ENCODE results near the gene NATD1. TPM values are rescaled to one million over a fixed set of nuclear protein-coding genes. Genes with fewer than 3 reads are reported as not detected.
"Not testable (repeated sequence)": the region's sequence is repeated elsewhere in the genome, so short reads cannot be mapped to it uniquely, and the experiment has no call there.

NATD1 gene
- total and polyA plus RNA-seq, 2 experiments from 2014 or later: 2.1 to 8.1 TPM

GRCh38 chr17:21228111-21228510 lies 25.1 kb downstream of the NATD1 start (continued):
- TF ChIP-seq ZNF462 (CRISPR knock-in tag; IDR thresholded peaks at IDR 0.05) (no peak), EZH2 (IDR thresholded peaks at IDR 0.05; ENCODE audit: low read depth, unreplicated experiment) (no peak), POLR2AphosphoS5 (IDR thresholded peaks at IDR 0.05; ENCODE audit: low read depth) (no peak), CTCF (conservative IDR thresholded peaks at IDR 0.05; ENCODE audit: low read depth in 2 of 2) (no peak), REST (IDR thresholded peaks at IDR 0.05; ENCODE audit: unreplicated experiment) (no peak)

GRCh38 chr17:21227277-21227676 lies 25.9 kb downstream of the NATD1 start:
- H2AFZ ChIP-seq; H3K27me3 ChIP-seq (ENCODE audit: insufficient read depth); ATAC-seq; H3K27ac ChIP-seq (ENCODE audit: low read depth); H3K4me3 ChIP-seq; H3K9me2 ChIP-seq (ENCODE audit: insufficient read depth); H3K79me2 ChIP-seq (replicated peaks; ENCODE audit: insufficient read depth); H3K4me2 ChIP-seq; H3K27ac Mint-ChIP-seq; DNase-seq (ENCODE audit: low spot score); H3K36me3 Mint-ChIP-seq (ENCODE audit: low read depth); H3K36me3 ChIP-seq (ENCODE audit: insufficient read depth); H3K4me3 Mint-ChIP-seq; H3F3A ChIP-seq (replicated peaks; ENCODE audit: low read depth); H3K27me3 Mint-ChIP-seq (ENCODE audit: insufficient read depth, low read depth, poor library complexity); H4K20me1 ChIP-seq (replicated peaks; ENCODE audit: insufficient read depth); H3K9me3 Mint-ChIP-seq; H3K4me1 Mint-ChIP-seq; H3K4me1 ChIP-seq (ENCODE audit: insufficient read depth): not testable (repeated sequence)

Data from GM23338 (cell line).